ENCODE measurements around the gene TESK2.

TESK2 gene

DNA sequence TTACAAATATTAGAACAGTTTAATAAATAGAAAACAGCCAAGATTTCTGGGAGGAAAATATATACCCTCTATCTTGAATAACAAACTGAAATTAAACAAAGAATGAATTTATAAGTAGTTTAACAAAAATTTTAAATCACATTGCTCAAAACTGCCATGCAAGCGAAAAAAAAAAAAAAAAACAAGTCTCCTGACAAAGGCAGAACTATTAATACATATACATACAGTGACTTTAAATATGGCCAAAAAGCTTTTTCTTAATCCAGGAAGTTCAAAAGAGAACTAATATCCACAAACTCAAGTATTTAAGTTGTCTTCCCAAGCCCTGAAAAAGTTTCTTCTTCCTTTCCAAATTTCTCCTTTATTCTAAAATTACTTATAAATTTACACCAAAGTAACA lies 87.2 kb downstream of the TESK2 start:
- no peaks in the 10 kb centered on the region for H3K4me1 ChIP-seq (ENCODE audit: insufficient read depth, low read length)
- H4K20me1 ChIP-seq (ENCODE audit: insufficient read depth, low read length) = no peaks in the 10 kb centered on the region
- no peak overlapping the region for H2AFZ ChIP-seq (ENCODE audit: low read depth, low read length)
- H3K27ac ChIP-seq (ENCODE audit: low read length) = no peak overlapping the region
- no peaks in the 10 kb centered on the region for H3K27me3 ChIP-seq (ENCODE audit: insufficient read depth, low read length, poor library complexity)
- no peak for DNase-seq
- no peaks in the 10 kb centered on the region for H3K9me3 ChIP-seq (ENCODE audit: insufficient read depth, low read length, severe bottlenecking)
- no peak overlapping the region for H3K4me2 ChIP-seq (ENCODE audit: insufficient read depth, low read length)
- ATAC-seq (ENCODE audit: insufficient read depth, low read depth) = no peak
- H3K79me2 ChIP-seq (ENCODE audit: insufficient read depth, low read length) = no peaks in the 10 kb centered on the region
- no peak overlapping the region for H3K4me3 ChIP-seq (ENCODE audit: low read depth in 1 of 2, low read length in 2 of 2)
- no peak for TF ChIP-seq EZH2 (IDR thresholded peaks at IDR 0.05; ENCODE audit: borderline replicate concordance, low read depth, low read length, severe bottlenecking)
- TF ChIP-seq, protein P1, sequence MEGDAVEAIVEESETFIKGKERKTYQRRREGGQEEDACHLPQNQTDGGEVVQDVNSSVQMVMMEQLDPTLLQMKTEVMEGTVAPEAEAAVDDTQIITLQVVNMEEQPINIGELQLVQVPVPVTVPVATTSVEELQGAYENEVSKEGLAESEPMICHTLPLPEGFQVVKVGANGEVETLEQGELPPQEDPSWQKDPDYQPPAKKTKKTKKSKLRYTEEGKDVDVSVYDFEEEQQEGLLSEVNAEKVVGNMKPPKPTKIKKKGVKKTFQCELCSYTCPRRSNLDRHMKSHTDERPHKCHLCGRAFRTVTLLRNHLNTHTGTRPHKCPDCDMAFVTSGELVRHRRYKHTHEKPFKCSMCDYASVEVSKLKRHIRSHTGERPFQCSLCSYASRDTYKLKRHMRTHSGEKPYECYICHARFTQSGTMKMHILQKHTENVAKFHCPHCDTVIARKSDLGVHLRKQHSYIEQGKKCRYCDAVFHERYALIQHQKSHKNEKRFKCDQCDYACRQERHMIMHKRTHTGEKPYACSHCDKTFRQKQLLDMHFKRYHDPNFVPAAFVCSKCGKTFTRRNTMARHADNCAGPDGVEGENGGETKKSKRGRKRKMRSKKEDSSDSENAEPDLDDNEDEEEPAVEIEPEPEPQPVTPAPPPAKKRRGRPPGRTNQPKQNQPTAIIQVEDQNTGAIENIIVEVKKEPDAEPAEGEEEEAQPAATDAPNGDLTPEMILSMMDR (IDR thresholded peaks at IDR 0.05; ENCODE audit: borderline replicate concordance, extremely low read depth, low read length, poor library complexity, severe bottlenecking) = no peak
- H3K9ac ChIP-seq (ENCODE audit: low read depth, low read length) = no peak overlapping the region
- H3K36me3 ChIP-seq (ENCODE audit: insufficient read depth, low read length) = no peaks in the 10 kb centered on the region

DNA sequence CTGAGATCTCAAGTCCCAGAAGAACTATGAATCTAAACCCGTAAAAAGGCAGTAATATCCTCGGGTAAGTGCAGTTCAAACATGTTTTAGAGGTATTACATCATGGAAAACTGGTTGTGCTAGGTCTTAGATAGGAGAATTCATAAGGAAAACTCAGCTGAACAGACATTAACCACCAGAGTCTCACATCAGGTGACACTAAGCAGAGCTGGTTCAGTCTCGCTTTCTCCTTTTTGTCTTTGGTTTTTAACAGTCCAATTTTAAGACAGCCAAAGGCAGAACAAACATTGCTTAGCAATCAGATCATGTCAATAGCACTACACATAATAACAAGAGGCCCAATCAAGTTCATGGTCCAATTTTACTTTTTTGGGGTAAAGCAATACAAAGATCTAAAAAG lies 87.7 kb downstream of the TESK2 start:
- no peak overlapping the region for H3K9ac ChIP-seq (ENCODE audit: low read depth, low read length)
- H4K20me1 ChIP-seq (ENCODE audit: insufficient read depth, low read length) = no peaks in the 10 kb centered on the region
- H3K4me3 ChIP-seq (ENCODE audit: low read depth in 1 of 2, low read length in 2 of 2) = no peak overlapping the region
- H3K9me3 ChIP-seq (ENCODE audit: insufficient read depth, low read length, severe bottlenecking) = no peaks in the 10 kb centered on the region
- H2AFZ ChIP-seq (ENCODE audit: low read depth, low read length) = no peak overlapping the region
- DNase-seq (no peak), ATAC-seq (ENCODE audit: insufficient read depth, low read depth) (no peak)
- H3K4me1 ChIP-seq (ENCODE audit: insufficient read depth, low read length) = no peaks in the 10 kb centered on the region
- H3K4me2 ChIP-seq (ENCODE audit: insufficient read depth, low read length) = no peak overlapping the region
- no peaks in the 10 kb centered on the region for H3K36me3 ChIP-seq (ENCODE audit: insufficient read depth, low read length)
- TF ChIP-seq EZH2 (IDR thresholded peaks at IDR 0.05; ENCODE audit: borderline replicate concordance, low read depth, low read length, severe bottlenecking) = no peak
- TF ChIP-seq, protein P1 (IDR thresholded peaks at IDR 0.05; ENCODE audit: borderline replicate concordance, extremely low read depth, low read length, poor library complexity, severe bottlenecking) = no peak
- no peaks in the 10 kb centered on the region for H3K79me2 ChIP-seq (ENCODE audit: insufficient read depth, low read length)
- no peaks in the 10 kb centered on the region for H3K27me3 ChIP-seq (ENCODE audit: insufficient read depth, low read length, poor library complexity)
- H3K27ac ChIP-seq (ENCODE audit: low read length) = no peak overlapping the region

DNA sequence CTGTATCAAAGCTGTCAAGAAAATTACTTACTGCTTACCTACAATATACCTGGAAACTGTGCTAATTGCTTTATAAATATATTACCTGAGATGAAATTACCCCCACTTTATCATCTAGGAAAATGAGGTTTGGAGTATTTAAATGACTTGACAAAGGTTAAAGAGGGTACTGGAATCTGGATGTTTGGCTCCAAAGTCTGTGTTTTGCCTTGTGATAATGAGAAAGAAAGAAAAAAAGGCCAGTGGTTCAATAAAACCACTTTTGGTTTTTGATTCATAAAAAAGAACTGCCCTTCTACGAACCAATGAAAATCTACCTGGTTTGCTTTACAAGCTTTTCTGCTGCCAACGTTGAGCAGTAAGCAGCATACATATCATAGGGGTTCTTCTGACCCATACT lies 89.4 kb downstream of the TESK2 start:
- H3K9ac ChIP-seq (ENCODE audit: low read depth, low read length) = no peak overlapping the region
- no peak overlapping the region for H2AFZ ChIP-seq (ENCODE audit: low read depth, low read length)
- TF ChIP-seq EZH2 (IDR thresholded peaks at IDR 0.05; ENCODE audit: borderline replicate concordance, low read depth, low read length, severe bottlenecking) = no peak
- TF ChIP-seq, protein P1 (IDR thresholded peaks at IDR 0.05; ENCODE audit: borderline replicate concordance, extremely low read depth, low read length, poor library complexity, severe bottlenecking) = no peak
- no peaks in the 10 kb centered on the region for H4K20me1 ChIP-seq (ENCODE audit: insufficient read depth, low read length)
- no peak overlapping the region for H3K27ac ChIP-seq (ENCODE audit: low read length)
- no peaks in the 10 kb centered on the region for H3K9me3 ChIP-seq (ENCODE audit: insufficient read depth, low read length, severe bottlenecking)
- H3K4me2 ChIP-seq (ENCODE audit: insufficient read depth, low read length) = no peak overlapping the region
- H3K27me3 ChIP-seq (ENCODE audit: insufficient read depth, low read length, poor library complexity) = no peaks in the 10 kb centered on the region
- no peaks in the 10 kb centered on the region for H3K79me2 ChIP-seq (ENCODE audit: insufficient read depth, low read length)
- no peaks in the 10 kb centered on the region for H3K36me3 ChIP-seq (ENCODE audit: insufficient read depth, low read length)
- DNase-seq (no peak), ATAC-seq (ENCODE audit: insufficient read depth, low read depth) (no peak)
- H3K4me3 ChIP-seq (ENCODE audit: low read depth in 1 of 2, low read length in 2 of 2) = no peak overlapping the region
- no peaks in the 10 kb centered on the region for H3K4me1 ChIP-seq (ENCODE audit: insufficient read depth, low read length)

DNA sequence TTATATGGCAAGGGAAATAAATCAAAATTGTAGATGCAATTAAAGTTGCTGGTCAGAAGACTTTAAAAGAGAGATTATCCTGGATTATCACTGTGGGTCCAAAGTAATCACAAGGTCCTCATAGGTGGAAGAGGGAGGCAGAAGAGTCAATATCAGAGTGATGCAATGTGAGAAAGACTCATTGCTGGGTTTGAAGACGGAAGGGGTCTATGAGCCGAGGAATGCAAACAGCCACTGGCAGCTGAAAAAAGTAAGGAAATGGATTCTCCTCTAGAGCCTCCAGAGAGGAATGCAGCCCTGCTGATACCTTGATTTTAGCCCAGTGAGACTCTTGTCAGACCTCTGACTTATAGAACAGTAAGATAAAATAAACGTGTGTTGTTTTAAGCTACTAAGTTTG lies 90.9 kb downstream of the TESK2 start:
- Histone ChIP-seq H3K9me3 (ENCODE audit: insufficient read depth, low read length, severe bottlenecking) (no peaks in the 10 kb centered on the region), H3K79me2 (ENCODE audit: insufficient read depth, low read length) (no peaks in the 10 kb centered on the region), H3K36me3 (ENCODE audit: insufficient read depth, low read length) (no peaks in the 10 kb centered on the region), H3K9ac (ENCODE audit: low read depth, low read length) (no peak overlapping the region), H3K27ac (ENCODE audit: low read length) (no peak overlapping the region), H3K4me2 (ENCODE audit: insufficient read depth, low read length) (no peak overlapping the region), H3K4me1 (ENCODE audit: insufficient read depth, low read length) (no peaks in the 10 kb centered on the region), H4K20me1 (ENCODE audit: insufficient read depth, low read length) (no peaks in the 10 kb centered on the region), H2AFZ (ENCODE audit: low read depth, low read length) (no peak overlapping the region), H3K27me3 (ENCODE audit: insufficient read depth, low read length, poor library complexity) (no peaks in the 10 kb centered on the region), H3K4me3 (ENCODE audit: low read depth in 1 of 2, low read length in 2 of 2) (no peak overlapping the region)
- TF ChIP-seq, protein P1 (IDR thresholded peaks at IDR 0.05; ENCODE audit: borderline replicate concordance, extremely low read depth, low read length, poor library complexity, severe bottlenecking) = no peak
- no peak for TF ChIP-seq EZH2 (IDR thresholded peaks at IDR 0.05; ENCODE audit: borderline replicate concordance, low read depth, low read length, severe bottlenecking)
- ATAC-seq (ENCODE audit: insufficient read depth, low read depth) (no peak), DNase-seq (no peak)
